Pancreas (tissue), 10 donors: Measurements from ENCODE around the gene HERC6. TPM values are rescaled to one million over a fixed set of nuclear protein-coding genes. Genes with fewer than 3 reads are reported as not detected.

Experiments
- ATAC-seq, 4 donors: fragments of 200-7000 bp; cut with Tn5 transposase; one replicate each; pipeline versions ENCODE4 v1.8.0 to v1.9.1; 2020; ENCODE audit warnings: mild to moderate bottlenecking in 4 of 4, moderate library complexity in 4 of 4
- DNase-seq, 6 donors: peaks; one replicate each; pipeline ENCODE4 v3.0.0-alpha.2; 2020
- FAIRE-seq: peaks from 2 replicates; lab custom pipeline; 2012; peaks lifted over from hg19 to GRCh38; lab: Jason Lieb, UNC
- H3K27ac ChIP-seq, 4 donors: fragments of 200-600 bp; sonication (generic); 1 replicate in 3 of 4; 2 replicates in 1 of 4; pipeline versions ENCODE4 v1.5.0 to v1.8.0; 2020
- H3K27me3 ChIP-seq, 4 donors: fragments of 200-600 bp; one replicate each; pipeline ENCODE4 v1.8.0; 2021
- H3K36me3 ChIP-seq, 3 donors: fragments of 200-600 bp; sonication (generic) in 1 of 3; one replicate each; pipeline versions ENCODE4 v1.5.0 to v1.8.0; 2020 to 2021
- H3K4me1 ChIP-seq, 3 donors: fragments of 200-600 bp; one replicate each; pipeline ENCODE4 v1.8.0; 2021
- H3K4me3 ChIP-seq, 4 donors: fragments of 200-600 bp; sonication (generic) in 2 of 4; one replicate each; pipeline versions ENCODE4 v1.5.0 to v1.8.0; 2020 to 2021
- H3K9me3 ChIP-seq, 4 donors: fragments of 200-600 bp; one replicate each; pipeline ENCODE4 v1.8.0; 2021
- WGBS, 2 donors: extraction: QIAGEN DNeasy Blood & Tissue Kit; methylation state at CpG; one replicate each; pipeline ENCODE4 v1.1.7; 2013; 5-methylcytosine and 5-hydroxymethylcytosine counted together
- intact Hi-C, 3 donors: fragments of 100-400 bp; cut with DNase I; formaldehyde crosslinking; loops; one replicate each; pipeline versions ENCODE4 v1.11.1 to v1.14.2; 2022
- polyA plus RNA-seq, 2 donors: library from polyadenylated mRNA; stranded (reverse); fragments of 200-250 nt; gene quantifications; one replicate each; pipeline ENCODE4 v1.2.3, GENCODE V29; 2013
- total RNA-seq, 6 donors: library from RNA; stranded (reverse); fragmentation: NEBNext Ultra II Directional in 4 of 6; extraction: Animal tissue kit (Norgen Biotek cat#: 25700) in 4 of 6; gene quantifications; one replicate each; pipeline versions ENCODE4 v1.2.1 to v1.2.4, GENCODE V29; 2021 to 2023
- TF ChIP-seq, protein P1 (sequence below), 4 donors: fragments of 200-600 bp; sonication (generic) in 3 of 4; IDR thresholded peaks; one replicate each; pipeline versions ENCODE4 v1.5.0 to v1.8.0; 2021; ENCODE audit warnings: antibody characterized with exemption in 4 of 4
- donor health status: healthy with polysubstance abuse.
- donor health status: DM: no; HTN: no; CAD: no; lungs with moderate emphysema.
- donor health status: DM: no; HTN: no; CAD: no.
- donor health status: control.
- donor health status: control.
- donor health status: Bipolar disorder and iron deficiency.
- donor health status: DM: yes; HTN: yes; CAD: no.
- donor health status: DM: no; HTN: no; CAD: no.
- donor health status: DM: no; HTN: no; CAD: no.
- donor health status: DM: yes; HTN: yes; CAD: no.

The HERC6 gene
- total and polyA plus RNA-seq, 8 donors: 2.6 to 8.3 (median 4.6) TPM

DNA sequence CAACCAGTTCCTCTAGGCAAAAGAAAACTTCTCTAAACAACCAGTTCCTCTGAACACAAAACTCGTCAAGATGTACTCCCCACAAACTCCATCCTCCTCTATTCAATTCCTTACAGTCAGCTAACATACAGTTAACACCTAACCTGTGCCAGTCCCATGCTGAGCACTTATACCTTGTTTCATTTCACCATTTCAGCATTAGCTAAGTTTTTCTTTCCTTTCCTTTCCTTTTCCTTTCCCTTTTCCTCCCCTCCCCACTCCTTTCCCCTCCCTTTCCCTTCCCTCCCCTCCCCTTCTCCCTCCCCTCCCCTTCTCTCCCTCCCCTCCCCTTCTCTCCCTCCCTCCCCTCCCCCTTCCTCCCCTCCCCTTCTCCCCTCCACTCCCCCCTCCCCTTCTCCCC is 13.1 kb downstream of the HERC6 start:
- Histone ChIP-seq H3K36me3 (peaks cover 0 to 14% (median 0%) of the 10 kb centered on the region in 3 donors), H3K4me3 (no peak overlapping the region), H3K9me3 (no peaks in the 10 kb centered on the region), H3K27me3 (no peaks in the 10 kb centered on the region), H3K27ac (no peak overlapping the region), H3K4me1 (no peaks in the 10 kb centered on the region)
- intact Hi-C loops: no loop called here
- no peak for FAIRE-seq
- no peak for DNase-seq
- TF ChIP-seq, protein P1, sequence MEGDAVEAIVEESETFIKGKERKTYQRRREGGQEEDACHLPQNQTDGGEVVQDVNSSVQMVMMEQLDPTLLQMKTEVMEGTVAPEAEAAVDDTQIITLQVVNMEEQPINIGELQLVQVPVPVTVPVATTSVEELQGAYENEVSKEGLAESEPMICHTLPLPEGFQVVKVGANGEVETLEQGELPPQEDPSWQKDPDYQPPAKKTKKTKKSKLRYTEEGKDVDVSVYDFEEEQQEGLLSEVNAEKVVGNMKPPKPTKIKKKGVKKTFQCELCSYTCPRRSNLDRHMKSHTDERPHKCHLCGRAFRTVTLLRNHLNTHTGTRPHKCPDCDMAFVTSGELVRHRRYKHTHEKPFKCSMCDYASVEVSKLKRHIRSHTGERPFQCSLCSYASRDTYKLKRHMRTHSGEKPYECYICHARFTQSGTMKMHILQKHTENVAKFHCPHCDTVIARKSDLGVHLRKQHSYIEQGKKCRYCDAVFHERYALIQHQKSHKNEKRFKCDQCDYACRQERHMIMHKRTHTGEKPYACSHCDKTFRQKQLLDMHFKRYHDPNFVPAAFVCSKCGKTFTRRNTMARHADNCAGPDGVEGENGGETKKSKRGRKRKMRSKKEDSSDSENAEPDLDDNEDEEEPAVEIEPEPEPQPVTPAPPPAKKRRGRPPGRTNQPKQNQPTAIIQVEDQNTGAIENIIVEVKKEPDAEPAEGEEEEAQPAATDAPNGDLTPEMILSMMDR (IDR thresholded peaks at IDR 0.05): no peak
- no peak for ATAC-seq
- WGBS, 2 donors: 83 to 96% methylated on average over 1 of the region's 1 CpG

- peaks cover 0 to 34% (median 0%) of the 10 kb centered on the region in 3 donors for H3K36me3 ChIP-seq
- no peaks in the 10 kb centered on the region for H3K4me1 ChIP-seq
- FAIRE-seq (no peak), ATAC-seq (no peak), DNase-seq (no peak)
- WGBS, 2 donors: 66 to 71% methylated on average over 2 of the region's 2 CpGs
- H3K9me3 ChIP-seq: no peaks in the 10 kb centered on the region
- no peak overlapping the region for H3K4me3 ChIP-seq
- H3K27ac ChIP-seq: no peak overlapping the region
- intact Hi-C loops: no loop called here
- no peaks in the 10 kb centered on the region for H3K27me3 ChIP-seq
- TF ChIP-seq, protein P1 (IDR thresholded peaks at IDR 0.05): no peak
These were observed 18.0 kb downstream of the HERC6 start for GRCh38 chr4:88396681-88397080.

DNA sequence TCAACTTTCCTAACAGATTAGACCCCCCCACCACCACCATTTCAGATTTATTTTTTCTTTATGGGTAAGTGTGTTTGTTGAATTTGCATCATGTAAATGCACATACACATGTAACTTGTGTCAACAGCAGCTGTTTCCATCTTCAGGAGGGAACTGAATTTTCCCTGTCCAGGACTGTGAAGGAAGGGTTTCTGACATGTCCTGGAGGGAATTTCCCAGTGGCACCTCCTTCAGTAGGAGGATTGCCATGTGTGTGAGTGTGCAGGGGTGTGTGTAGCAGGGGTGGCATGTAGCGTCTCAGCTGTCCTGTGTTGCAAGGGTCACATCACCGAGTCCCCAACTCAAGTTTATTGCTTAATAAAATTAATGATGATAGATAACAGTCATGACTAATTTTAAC is 19.7 kb downstream of the HERC6 start:
- TF ChIP-seq, protein P1 (IDR thresholded peaks at IDR 0.05): no peak
- H3K4me1 ChIP-seq: no peaks in the 10 kb centered on the region
- H3K36me3 ChIP-seq: peaks cover 0 to 25% (median 0%) of the 10 kb centered on the region in 3 donors
- no peak overlapping the region for H3K27ac ChIP-seq
- no peaks in the 10 kb centered on the region for H3K27me3 ChIP-seq
- intact Hi-C loops: no loop called here
- no peak for FAIRE-seq
- no peaks in the 10 kb centered on the region for H3K9me3 ChIP-seq
- H3K4me3 ChIP-seq: no peak overlapping the region
- ATAC-seq: no peak
- DNase-seq: no peak
- 82 to 85% methylated on average over 2 of the region's 2 CpGs for WGBS, 2 donors

DNA sequence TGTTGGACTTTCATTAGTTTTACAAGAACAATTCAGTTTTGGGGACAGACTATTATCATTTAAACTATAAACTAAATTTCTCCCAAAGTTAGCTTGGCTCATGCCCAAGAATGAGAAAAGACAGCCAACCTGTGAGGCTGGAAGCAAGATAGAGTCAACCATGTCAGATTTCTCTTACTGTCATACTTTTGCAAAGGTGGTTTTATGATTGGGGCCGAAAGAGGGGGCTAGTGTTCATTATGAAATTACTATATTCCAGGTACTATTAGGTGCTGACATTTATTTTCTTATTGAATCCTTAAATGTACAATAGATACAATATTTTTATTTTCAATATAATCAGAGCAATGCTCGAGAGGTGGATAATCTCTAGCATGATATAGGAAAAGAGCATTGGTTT is 30.6 kb downstream of the HERC6 start:
- ATAC-seq (no peak), FAIRE-seq (no peak), DNase-seq (no peak)
- H3K9me3 ChIP-seq: no peaks in the 10 kb centered on the region
- TF ChIP-seq, protein P1 (IDR thresholded peaks at IDR 0.05): no peak
- no peaks in the 10 kb centered on the region for H3K4me1 ChIP-seq
- no peaks in the 10 kb centered on the region for H3K27me3 ChIP-seq
- no peaks in the 10 kb centered on the region for H3K36me3 ChIP-seq
- H3K4me3 ChIP-seq: no peak overlapping the region
- no peak overlapping the region for H3K27ac ChIP-seq
- intact Hi-C loops: no loop called here
- WGBS, 2 donors: 89 to 95% methylated on average over 2 of the region's 2 CpGs

DNA sequence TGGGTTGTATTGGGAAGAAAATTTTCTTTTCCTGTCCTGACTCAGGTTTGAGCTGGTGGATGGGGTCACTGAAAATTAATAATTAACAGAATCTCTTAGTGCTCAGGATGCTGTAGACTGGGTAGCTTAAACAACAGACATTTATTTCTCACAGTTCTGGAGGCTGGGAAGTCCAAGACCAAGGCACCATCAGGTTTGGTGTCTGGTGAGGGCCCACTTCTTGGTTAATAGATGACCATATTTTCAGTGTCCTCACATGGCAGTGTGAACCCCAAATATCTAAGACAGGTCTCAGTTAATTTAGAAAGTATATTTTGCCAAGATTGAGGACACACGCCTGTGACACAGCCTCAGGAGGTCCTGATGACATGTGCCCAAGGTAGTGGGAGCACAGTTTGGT is 31.1 kb downstream of the HERC6 start:
- DNase-seq (no peak), FAIRE-seq (no peak), ATAC-seq (no peak)
- Histone ChIP-seq H3K4me3 (no peak overlapping the region), H3K9me3 (no peaks in the 10 kb centered on the region), H3K27me3 (no peaks in the 10 kb centered on the region), H3K27ac (no peak overlapping the region), H3K36me3 (no peaks in the 10 kb centered on the region), H3K4me1 (no peaks in the 10 kb centered on the region)
- TF ChIP-seq, protein P1 (IDR thresholded peaks at IDR 0.05): no peak
- intact Hi-C loops: no loop called here
- 98 to 100% methylated on average over 1 of the region's 1 CpG for WGBS, 2 donors
